Stimulated activated CD8-positive, alpha-beta memory T cell treated with anti-CD3 and anti-CD28 coated beads, Interleukin-2, amount 100 ng/mL, for 1 hour (primary cell): ENCODE data around the gene FLRT2.

Experiments
- DNase-seq, 2 donors: peaks; one replicate each; pipeline ENCODE4 v3.0.0-alpha.2; 2020; ENCODE audit warnings: low read depth in 2 of 2

The FLRT2 gene

DNA sequence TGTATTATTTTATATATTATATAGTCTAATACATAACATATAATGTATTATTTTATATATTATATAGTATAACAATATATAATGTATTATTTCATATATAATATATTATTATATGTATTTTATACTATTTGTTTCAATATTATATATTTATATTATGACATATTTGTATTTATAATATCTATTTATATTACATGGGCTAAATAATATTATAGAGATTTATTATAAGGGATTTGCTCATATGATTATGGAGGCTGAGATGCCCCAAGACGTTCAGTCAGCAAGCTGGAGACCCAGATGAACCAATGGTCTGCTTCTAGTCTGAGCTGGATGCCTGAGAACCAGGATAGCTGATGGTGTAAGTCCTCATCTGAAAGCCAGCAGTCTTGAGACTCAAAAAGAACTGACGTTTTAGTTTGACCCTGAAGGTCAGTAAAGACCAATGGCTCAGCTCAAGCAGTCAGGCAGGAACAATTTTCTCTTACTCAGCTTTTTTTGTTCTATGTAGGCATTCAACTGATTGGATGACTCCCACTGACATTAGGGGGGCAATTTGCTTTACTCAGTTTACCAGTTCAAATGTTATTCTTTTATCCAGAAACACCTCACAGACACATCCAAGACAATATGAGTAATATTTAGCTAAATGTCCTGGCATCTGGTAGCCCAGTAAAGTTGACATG, 130.4 kb downstream of the FLRT2 start:
- no peak for DNase-seq

- DNase-seq, result no peak
Observed at GRCh38 chr14:85662096-85662495, 132.2 kb downstream of the FLRT2 start.

- no peak for DNase-seq
Observed at GRCh38 chr14:85663256-85663655, 133.3 kb downstream of the FLRT2 start.

- DNase-seq, result no peak
Observed at GRCh38 chr14:85663667-85664066, 133.7 kb downstream of the FLRT2 start.

DNA sequence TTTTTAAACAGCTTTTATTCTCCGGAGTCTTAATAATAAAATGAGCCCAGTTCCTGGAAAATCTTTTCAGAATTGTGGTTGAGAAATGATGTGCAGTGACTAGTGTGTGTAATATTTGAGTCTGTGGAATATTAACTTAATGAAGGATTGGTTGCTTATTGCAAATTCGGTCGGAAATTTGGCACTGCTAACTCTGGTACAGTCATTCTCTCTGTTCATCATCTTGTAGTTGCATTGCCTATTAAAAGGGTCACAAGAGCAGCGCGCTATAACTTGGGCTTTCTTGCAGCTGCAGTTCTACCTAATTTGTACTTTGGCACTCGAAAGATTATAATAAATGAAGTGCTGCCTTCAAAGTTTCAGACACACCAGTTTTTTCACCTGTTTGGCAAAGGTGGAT, 146.0 kb downstream of the FLRT2 start:
- DNase-seq, result no peak

GRCh38 chr14:85686908-85687307, 157.0 kb downstream of the FLRT2 start:
- DNase-seq, result no peak

DNA sequence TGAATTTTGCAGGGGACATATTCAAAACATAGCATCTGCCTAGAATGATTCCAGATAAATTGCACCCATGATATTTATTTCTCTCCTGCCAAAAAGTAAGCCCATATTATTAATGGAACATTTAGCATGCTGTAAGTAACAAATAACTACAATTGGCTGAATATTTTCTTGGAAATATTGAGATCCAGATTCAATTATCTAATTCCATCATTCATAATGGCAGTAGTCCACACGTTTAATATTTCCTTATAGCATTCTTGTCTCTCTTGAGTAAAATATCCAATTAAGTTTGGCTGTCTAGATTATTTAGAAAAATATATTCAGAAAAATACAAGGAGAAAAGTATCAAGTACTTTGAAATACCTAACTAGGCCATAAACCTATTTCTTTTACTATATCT, 157.5 kb downstream of the FLRT2 start:
- no peak for DNase-seq

- DNase-seq, result no peak
Observed at GRCh38 chr14:85688006-85688405, 158.1 kb downstream of the FLRT2 start.

GRCh38 chr14:85695300-85695699, 165.4 kb downstream of the FLRT2 start:
- no peak for DNase-seq

GRCh38 chr14:85701116-85701515, 171.2 kb downstream of the FLRT2 start:
- DNase-seq, result no peak

DNA sequence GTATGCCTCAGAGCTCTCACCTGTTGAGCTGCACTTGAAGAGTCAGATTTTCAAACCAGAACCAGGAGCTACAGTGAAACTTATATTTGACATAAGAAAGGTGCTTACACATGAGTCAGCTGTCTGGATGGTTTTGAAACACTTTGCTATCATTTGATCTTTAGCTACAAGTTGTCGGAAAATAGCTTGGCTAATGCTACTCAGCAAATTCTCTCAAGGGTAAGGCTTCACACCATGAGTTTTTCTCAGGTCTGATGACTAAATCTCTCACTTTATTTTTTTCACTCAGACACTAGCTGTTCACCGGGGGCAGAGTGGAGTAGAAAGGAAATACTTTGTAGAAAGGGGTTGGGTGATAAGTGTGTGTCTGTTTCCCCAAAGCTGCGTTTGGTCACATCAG, 171.8 kb downstream of the FLRT2 start:
- no peak for DNase-seq

DNA sequence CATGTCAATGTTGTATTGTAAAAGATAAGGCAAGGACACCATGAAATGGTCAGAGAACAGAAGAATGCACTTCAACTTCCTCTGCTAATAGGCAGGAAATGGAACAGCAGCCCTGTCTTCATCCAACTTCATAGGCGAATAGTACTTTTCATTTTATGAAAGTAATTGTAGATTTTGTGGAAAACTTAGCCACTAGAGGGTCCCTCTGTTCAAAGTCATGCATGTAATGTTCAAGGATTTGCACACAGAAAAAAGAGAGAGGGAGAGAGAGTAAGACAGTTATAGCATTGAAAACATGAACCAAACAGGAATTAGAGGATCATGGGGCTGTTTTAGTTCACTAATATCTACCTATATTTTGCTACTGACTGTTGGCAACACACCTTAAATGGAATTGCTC, 172.2 kb downstream of the FLRT2 start:
- no peak for DNase-seq

DNA sequence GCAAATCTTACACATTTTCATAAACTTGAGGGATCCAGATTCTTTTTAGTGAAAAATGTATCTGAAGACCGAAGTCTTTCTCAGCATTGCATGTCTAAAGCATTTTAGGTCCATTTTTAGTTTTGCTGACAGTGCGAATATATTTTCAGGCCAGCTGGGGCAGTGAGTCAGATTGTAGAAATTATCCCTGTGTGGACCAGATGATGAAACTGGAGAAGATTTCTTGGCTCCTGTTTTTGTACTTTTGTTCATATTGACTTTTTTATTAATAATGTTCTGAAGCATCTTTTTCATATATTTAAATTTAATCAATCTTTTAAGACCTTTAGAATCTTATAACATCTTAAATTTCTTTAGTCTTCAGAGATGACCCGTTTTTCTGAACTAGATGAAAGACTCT, 173.1 kb downstream of the FLRT2 start:
- no peak for DNase-seq
